NCI-H446 (cell line): ENCODE measurements around the gene LAMA4.

ENCODE experiments used
- DNase-seq, 2 experiments: peaks; one replicate each; lab custom pipeline; 2025; lab: John Stamatoyannopoulos, UW

Gene LAMA4

DNA sequence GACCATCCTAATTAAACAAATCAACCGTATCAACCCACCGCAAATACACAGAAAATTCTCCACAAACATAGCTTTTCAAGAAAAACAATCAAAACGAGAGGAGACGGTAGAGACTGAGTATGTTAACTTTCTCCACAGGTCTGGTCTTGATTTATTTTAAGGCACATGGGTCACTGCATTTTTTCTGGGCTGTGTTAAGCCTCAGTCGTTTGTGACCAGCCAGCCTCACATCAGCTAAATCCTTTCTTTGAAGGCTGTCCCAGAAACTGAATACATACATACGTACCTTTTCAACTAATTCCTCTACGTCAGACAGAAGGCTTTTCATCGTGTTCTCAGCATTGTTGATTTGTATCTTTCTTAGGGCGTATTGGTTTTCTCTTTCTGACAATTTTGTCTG, 69.4 kb downstream of the LAMA4 start:
- no peak for DNase-seq

DNA sequence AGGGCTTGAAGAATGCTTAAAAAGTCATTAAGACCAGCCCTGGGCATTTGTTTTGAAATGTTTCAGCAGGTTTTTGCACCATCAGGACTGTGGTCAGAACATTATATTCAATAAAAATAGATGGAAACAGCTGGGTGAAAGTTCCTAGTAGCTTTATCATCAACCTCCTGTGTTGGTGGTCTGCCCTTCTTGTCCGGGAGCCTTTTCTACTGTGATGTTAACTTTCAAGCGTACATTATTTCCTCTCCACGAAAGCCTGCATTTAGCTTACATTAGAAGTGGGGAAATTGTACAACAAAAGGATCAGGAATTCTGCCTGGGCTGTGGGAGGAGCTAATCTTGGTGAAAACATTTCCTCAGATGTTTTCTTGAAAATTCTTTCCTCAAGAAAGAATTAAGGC, 71.1 kb downstream of the LAMA4 start:
- DNase-seq = no peak

DNA sequence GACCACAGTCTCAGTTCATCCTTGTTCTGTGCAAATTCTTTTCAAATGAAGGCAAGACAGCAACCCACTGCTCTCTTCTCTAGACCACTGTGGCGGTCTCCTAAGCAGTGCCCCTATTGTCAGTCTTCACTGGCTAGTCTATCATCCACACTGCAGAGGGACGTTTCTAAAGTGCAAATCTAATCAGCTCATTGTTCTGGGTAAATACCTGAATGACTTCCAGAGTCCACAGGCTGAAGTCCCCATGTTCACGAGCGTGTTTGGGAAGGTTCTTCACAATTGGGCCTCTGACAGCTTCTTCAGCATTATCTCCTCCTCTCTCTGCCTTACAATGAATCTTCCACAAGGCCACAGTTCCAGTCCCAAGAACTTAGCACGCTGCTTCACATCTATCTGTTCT, 73.2 kb downstream of the LAMA4 start:
- DNase-seq = no peak

DNA sequence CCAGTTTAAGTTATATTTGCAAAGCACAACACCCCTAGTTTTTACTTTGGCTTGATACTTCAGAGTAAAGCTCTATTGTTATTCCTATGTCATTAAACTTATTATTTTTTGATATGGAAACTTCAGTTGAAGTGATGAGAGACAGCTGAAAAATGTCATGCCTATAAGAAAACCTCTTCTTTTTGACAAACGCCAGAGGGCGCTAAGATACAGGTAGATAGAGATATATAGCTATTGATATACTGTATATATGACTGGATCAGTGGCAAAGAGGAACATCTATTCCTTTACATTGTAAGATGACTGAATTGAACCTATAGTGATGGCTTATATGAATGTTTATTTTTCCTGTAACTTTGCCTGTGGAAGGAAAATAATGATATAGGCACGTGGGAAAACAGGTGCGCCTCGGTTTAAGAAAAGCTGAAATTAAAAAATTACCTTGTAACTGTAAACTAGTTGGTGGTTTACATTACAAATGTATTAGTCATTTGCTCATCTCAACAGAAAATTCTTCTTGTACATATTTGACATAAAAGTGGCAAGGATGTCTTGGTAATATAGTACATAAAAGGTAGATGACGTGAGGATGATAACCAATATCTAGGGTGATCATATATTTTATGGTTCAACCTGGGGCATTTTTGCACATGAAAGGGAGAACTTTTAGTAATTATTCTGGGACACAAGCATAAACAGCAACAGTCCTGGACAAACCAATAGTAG, 74.1 kb downstream of the LAMA4 start:
- peak; percentile 59 to 79 for DNase-seq

DNA sequence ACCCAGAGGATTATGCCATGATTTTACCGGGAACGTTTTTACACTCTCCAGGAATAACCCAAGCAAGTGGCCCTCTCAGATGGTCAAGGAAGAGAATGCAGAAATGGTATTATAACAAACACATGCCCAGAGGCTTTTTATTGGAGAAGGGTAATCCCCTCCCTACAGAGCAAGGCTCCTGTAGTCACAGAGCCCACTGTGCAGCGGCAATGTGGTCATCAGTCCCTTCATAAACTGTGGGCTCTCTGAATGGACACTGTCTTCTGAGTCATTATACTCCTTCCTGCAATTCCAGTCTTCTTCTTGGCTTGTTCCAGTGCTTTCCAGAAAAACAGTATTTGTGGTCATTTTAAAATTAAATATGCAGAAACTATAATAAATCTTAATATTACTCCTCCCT, 74.7 kb downstream of the LAMA4 start:
- DNase-seq = no peak

DNA sequence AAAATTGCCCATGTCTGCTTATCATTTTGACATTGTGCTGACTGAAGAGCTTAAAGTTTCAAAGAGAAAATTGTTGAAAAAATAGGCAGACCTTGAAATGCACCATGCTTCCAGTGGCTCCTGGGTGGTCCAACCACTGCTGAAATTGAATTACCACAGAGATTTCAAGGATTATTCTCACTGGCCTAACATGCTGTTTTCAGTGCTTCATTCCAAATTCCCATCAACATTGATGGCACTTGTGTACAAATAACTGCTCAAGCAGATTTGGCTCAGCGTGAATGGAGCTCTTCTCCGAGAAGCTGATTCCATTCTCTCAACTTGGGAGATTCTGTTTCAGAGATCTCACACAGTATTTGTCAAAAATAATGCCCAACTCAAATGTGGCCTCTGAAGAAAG, 75.5 kb downstream of the LAMA4 start:
- no peak for DNase-seq

DNA sequence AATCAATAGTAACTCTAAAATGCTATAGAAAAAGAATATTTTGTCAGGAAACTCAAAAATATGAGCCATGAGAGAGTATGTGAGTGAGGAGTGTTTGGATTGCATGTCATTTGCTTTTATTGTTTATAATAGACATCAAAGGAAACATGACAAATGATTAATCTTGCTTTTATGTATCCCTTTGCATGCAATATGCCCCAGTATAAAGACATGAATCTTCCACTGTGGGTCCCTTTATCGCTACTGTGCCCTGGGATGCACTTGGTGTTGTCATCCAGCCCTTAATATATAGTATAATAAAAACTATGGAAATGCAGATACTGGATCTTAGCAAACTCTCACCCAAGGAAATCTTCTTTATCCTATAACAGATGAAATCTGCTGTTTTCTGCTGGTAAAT, 77.3 kb downstream of the LAMA4 start:
- no peak for DNase-seq

DNA sequence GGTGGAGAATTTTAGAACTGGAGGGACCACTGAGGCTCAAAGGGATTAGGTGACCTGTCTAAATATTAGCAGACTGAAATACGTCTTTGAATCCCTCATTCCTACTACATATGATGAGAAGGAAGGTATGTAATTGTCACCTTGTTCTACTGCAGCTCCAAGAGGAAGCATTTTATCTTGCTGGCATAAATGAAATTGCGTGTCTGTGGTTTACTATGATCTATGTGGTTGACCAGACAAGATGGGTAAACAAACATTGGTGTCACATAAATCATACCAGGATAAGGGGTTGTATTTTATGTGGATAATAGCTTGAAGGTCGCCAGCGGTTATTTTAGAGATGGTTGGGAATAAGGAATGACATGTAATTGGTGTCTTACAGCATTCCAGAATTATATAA, 78.2 kb downstream of the LAMA4 start:
- DNase-seq = no peak

DNA sequence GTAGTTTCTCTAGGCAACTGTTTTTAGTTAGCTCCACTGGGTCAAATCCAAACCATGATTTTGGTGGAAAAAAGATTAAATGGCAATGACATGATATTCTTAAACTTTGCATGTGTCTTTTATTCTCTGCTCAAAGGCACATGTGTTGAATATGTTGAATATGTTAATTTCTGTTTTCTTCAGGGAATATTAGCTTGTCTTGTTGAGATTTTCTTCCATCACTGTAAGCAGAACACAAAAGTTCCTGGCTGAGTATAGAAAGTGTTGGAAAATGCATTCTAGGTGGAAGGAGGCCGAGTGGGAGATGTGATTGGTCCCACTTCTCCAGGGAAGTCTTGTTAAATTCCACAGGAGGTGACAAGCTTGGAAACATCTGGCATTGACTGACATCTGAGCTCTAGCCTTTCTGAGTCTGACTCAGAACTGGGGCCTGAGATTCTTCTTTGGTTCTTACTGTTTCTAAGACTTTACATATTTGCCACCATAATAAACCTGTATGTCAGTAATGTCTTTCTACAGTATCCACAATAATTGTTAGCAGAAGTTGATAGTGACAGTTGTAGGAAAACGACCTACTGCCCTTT, 81.1 kb downstream of the LAMA4 start:
- no peak for DNase-seq

DNA sequence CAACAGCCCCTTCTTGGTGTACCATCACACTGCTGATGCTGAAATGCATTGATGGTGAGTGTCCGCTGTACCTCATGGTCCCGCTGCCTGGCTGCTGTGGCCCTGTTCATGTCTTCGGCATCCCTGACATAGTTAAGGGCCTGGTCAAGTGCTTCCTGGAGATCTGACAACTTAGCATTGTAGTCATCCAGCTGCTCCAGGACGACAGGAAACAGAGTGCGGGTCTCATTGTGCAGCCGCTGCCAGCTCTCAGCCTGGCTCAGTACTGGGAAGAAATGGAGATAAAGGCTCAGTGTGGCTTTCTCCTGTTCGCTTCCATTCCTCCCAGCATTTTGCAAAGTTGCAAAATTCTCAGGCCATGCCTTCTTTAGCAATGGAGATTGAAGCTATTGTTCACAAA, 81.8 kb downstream of the LAMA4 start:
- no peak for DNase-seq

DNA sequence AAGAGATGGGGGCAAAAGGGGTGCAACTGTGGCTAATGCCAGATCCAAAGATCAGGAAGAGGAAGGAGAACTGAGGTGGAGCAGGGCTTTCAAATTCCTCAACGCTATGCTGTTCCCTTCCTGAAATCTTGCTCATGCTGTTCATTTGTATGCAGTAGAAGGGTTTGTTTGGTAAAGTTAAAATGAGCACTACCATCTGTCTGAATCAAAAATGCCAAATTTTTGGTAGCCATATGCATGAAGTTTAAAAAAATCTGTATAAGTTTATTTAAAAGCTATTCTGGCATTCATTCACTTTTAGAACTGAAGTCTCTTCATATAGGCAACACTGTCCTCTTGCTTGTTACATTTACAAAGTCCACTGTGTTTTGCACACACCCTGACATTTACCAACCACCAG, 84.8 kb downstream of the LAMA4 start:
- DNase-seq = no peak

DNA sequence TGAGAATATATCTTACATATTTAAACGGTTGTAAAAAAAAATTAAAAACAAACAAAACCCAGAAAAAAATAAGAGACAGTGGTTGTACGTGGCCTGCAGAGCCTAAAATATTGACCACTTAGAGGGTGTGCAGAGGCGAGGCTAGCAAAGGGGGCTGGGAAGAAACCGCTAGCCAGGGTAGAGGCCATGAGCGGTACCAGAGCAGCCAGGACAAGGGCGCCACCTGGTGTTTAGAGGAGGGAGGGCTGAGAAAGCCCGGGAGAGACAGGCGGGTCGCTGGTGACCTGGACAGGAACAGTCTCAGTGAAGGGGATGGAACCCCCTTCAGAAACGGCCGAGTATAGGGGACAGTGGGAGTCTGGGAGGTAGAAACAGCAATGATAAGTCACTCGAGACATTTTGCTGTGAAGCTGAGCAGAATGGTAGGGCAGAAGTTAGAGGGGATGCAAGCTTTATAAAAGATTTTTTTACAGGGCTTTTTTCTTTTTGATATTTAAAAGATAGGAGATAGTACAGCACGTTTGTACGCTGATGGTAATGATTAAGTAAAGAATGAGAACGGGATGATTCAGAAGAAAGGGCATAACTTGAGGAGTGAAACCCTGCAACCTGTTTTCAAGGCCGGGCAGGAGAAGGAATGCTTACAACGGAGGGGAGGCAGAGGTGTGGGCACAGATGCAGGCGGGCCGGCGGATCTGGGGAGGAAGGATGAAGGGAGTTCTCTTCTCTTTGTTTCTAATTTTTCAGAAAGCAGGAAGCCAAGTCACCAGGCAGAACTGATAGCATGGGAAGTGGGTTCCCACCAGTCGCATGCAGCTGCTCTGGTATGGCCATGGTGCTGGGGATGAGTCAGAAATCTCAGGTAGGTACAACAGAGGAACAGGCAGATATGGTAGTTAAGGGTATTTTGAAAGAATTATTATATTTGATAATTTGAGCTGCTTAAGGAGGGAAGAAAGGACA, 90.8 kb downstream of the LAMA4 start:
- peak; percentile 46 to 76 for DNase-seq

DNA sequence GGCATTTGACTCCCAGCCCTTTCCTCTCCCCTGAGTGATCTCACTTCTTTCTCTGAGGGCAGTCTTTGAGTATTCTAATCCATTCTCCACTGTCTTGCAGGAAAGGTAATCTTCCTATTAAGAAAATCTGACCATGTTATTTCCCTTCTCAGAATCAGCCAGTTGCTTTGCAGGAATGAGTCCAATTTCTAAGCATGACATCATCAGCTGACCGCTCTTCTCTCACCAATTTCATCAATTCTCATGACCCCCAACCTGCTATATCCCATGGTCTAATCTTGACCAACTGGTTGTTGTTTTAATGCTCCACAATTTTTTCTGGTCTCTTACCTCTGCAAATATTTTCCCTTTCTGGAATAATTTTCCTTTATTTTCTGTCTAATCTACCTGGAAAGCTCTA, 93.6 kb downstream of the LAMA4 start:
- no peak for DNase-seq

DNA sequence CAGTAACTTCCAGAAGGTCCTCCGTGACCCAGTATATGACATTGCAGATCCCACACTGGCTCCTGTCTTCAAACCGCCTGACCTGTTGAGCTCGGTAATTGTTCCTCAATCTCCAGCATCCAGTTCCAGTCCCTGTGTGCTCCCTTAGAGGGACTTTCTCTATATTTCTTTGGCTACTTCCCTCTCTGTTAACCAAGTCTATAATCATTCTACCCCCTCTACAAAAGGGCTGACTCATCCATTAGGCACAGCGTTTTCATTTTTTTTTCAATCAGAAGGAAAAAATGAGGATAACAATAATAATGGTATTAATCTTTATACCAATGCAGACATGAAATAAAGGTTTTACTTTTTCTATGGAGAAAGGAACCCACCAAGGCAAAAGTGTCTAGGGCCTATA, 97.7 kb downstream of the LAMA4 start:
- no peak for DNase-seq

DNA sequence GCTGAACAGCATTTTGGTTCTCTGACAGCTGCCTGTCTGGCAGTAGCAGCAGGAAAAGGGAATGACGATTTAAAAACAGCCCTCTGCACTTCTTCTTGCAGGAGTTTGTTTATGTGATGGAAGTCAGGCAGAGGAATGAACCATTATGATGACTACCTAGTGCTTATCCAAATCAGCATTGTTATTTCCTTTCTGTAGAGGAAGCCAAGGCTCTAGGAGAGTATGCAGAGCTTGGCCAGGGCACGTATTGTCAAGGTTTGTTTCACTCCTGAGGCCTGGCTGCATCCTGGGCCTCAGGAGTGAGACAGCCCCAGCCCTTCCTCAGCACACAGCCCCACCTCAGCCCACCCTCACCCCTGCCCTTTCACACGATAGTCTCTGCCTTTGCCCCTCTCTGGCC, 98.5 kb downstream of the LAMA4 start:
- DNase-seq = no peak

DNA sequence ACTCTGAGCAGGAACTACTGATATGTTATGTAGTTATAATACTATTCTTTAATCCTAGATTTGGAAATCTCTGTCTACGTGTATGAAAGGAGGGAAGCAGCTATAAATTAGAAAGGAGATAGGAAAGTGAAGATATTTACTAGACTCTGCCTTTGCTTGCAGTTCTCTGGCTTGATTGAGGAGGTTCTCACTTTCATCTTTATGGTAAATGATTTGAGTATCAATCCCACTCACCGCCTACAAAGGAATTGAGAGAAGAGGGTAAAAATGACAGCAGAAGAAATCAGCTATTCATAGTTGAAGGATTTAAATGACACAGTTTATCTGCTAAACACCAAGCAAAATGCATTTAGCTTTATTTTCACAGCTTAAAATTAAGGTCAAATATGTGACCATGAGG, 99.7 kb downstream of the LAMA4 start:
- DNase-seq = no peak

DNA sequence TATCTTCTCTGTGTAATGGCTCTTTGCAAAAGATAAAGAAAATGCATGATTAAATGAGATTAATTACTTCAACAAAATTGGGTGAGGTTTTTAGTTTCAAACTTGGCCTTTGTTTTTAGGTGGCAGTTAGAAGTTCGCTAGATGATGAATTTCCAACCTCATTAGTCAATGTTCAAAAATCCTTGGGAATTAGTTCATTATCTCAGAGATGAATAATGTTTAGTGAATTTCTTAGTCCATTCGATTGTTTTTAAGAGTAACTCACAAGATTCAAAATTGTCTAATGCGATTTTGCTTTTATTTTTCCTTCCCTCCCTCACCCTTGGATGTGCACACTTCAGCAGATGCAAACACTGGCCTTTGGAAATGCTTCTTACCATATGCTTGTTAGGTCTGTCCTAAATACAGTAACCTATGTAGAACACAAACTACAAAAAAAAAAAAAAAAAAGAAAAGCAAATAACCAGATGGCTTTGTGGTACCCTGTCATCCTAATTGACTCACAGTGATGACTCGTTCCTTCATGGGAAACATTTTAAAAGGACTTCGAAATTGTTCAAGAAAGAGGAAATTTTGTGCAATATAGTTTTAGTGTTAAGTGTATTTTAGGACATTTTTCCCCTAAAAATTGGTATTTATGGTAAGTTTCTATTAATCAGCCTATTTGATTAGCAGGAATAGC, 100.3 kb downstream of the LAMA4 start:
- DNase-seq = peak in 1 of 2 experiments; percentile 1

DNA sequence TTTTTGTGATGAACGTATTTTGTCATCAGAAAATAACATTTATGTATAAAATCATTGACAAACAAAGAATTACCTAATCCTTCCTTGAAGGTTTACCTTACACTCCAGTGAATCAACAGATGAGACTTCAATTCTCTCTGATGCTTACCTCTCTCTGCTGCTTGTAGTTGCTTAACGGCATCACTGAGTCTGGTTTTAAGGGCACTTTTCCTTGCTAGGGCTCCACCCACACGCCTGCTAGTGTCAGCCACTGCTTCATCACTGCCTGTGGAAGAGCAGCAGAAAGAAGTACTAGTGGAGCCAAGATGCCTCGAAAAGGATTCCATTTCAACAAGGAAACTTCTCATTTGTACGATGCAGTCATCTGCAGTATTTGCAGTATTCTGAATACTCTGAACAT, 104.0 kb downstream of the LAMA4 start:
- DNase-seq = no peak

DNA sequence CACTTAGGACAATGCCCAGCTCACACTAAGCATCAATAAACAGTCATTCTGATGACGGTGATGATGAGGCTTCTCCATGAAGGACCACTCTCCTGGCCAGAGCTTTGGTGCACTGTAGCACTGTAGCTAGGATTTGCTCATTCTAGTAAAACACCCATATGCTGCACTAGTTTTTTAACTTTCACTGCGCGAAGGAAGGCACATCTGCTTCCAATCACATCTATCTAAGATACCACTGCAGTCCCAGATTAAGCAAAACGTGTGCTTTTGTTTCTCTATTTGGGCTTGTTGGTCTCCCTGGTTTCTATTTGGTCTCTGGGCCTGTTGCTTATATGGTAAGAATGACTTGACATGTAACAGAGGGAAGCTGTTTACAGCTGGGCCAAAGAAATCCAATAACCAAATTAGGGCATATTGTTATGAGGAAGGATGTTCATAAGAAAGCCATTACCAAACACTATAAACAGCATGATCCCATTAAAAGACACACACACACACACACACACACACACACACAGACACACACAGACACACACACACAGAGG, 104.6 kb downstream of the LAMA4 start:
- DNase-seq = no peak

DNA sequence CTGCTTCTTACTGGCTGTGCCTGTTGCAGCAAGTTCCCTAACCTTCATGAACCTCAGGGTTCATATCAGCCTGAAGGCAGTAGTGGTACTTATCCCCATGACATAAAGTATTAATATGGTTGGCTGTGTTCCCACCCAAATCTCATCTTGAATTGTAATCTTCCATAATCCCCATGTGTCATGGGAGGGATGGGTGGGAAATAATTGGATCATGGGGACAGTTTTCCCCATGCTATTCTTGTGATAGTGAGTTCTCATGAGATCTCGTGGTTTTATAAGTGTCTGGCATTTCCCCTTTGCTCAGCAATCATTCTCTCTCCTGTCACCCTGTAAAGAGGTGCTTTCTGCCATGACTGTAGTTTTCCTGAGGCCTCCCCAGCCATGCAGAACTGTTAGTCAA, 105.1 kb downstream of the LAMA4 start:
- no peak for DNase-seq

DNA sequence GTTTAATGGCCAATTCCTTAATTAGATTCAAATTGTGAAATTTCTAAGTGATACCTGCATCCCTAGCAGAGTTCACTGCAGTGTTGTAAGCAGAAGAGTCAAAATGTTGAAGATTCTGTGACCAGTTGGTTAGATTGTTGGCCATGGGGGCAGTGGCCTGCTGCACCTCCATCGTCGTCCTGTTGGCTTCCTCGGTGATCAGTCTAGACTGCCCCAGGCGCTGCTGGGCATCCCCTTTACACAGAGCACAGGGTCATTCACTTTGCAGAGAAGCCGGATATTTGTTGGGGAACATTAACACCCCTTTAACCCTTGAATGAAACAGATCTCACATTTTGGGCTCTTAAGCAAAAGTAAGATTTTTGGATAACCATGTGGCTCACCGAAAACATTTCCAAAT, 106.3 kb downstream of the LAMA4 start:
- no peak for DNase-seq

DNA sequence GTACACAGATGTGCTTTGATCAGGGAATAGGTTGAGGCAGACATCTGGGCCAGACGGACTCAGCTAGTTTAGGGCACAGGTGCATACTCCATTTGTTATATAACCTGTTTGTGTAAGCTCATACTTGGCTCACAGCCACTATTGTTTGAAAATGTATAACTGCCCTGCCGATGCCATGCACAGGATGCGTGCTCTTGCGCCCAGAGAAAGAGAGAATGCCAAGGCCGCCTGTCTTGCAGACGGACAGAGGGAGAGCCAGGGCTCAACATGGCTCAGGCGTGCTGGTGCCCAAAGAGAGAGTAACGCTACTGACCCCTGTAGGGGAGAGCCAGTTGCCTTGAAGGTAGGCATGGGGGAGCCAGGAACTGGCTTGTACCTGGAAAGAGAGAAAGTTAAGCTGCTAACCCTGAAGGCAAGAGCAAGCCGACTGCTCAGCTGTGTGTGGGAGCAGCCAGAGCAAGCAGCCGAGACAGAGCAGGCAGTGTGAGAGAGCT, 109.2 kb downstream of the LAMA4 start:
- no peak for DNase-seq
